HG03354 (cell line): ENCODE measurements around the gene DPEP2.
"Not testable (repeated sequence)": the region's sequence is repeated elsewhere in the genome, so short reads cannot be mapped to it uniquely, and the experiment has no call there.

ENCODE experiments used
- ATAC-seq: cut with Tn5 transposase; IDR thresholded peaks from one replicate; pipeline ENCODE4 v1.9.1; 2021; ENCODE audit warnings: mild to moderate bottlenecking; ENCODE audit not compliant: unreplicated experiment, poor library complexity, severe bottlenecking

The DPEP2 gene

DNA sequence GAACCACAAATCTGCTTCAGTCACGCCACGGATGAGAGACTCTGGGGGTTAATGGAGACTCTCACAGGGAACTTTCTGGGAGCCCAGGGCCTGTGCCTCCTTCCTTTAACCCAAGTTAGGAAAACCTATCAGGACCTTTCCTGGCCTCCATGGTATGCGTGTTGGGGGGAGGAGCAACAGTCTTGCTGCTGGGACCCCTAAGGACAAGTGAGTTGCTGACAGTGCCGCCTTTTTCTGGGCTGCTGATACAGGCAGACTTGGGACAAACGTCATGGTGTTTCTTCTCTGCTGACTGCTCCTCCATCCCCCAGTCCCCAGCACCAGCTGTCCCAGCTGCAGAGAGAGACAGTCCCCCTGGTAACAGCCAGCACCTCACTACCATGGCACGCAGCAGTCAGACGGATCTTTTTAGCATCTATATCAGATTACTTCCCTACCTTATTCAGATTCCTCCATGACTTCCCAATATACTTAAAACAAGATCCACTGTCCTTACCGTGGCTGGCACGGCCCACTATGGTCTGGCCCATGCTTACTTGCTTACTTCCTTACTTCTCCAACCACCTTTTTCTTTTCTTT, 10.0 kb upstream of the DPEP2 start:
- ATAC-seq: no peak

DNA sequence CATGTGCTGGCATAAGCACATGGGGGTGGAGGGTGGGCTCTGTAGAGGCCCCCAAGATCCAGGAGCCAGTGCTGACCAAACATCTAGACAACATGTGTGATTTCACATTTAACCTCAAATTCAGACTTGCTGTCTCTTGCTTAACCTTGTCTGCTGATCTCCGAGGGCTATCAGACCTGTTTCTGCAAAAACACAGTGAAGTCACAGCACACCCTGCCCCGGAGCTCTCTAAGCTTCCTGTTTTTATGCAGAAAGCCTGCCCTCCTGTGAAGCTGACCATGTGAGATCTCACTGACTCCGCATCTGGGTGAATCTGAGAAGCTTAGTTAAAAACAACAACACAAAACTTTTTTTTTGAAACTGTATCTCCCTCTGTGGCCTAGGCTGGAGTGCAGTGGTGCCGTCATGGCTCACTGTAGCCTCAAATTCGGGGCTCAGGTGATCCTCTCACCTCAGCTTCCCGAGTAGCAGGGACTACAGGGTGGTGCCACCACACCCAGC, 6.6 kb upstream of the DPEP2 start:
- ATAC-seq: no peak

DNA sequence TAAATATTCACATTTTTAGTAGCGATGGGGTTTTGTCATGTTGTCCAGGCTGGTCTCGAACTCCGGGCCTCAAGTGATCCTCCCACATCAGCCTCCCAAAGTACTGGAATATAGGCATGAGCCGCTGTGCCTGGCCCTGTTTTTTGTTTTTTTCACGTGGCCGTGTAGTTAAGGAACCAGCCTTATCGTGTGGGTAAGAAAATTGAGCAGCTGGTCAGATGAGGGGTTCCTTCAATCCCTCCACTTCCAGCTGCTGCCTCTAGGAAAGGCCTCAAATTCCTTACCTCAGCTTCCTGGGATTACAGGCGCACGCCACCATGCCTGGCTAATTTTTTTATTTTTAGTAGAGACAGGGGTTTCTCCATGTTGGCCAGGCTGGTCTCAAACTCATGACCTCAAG, 5.9 kb upstream of the DPEP2 start:
- no peak for ATAC-seq

- ATAC-seq: no peak
These were observed 3.7 kb upstream of the DPEP2 start for GRCh38 chr16:68003031-68003430.

DNA sequence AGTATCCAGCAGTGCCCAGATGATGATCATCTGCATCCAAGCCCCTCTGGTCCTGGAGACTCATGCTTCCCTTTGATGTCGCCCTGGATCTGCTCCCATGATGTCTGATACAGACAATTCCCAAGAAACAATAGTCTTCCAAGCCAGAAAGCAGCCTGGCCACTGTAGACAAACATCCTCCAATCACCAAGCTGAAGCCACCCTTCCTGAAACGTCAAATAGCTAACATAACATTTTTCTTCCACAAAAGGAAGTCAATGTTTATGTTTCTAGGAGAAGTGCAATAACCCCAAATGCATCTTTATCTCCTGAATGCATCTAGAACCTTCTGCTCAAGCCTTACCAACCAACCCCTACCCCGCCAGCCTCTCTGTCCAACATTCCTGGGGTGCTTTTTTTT, 1.2 kb upstream of the DPEP2 start:
- ATAC-seq: no peak

- ATAC-seq: no peak
These were observed 701 bp upstream of the DPEP2 start for GRCh38 chr16:67999985-68000384.

GRCh38 chr16:67998231-67998778, 979 bp downstream of the DPEP2 start:
- ATAC-seq: not testable (repeated sequence)

- ATAC-seq: no peak
These were observed 2.6 kb downstream of the DPEP2 start for GRCh38 chr16:67996666-67997065.

DNA sequence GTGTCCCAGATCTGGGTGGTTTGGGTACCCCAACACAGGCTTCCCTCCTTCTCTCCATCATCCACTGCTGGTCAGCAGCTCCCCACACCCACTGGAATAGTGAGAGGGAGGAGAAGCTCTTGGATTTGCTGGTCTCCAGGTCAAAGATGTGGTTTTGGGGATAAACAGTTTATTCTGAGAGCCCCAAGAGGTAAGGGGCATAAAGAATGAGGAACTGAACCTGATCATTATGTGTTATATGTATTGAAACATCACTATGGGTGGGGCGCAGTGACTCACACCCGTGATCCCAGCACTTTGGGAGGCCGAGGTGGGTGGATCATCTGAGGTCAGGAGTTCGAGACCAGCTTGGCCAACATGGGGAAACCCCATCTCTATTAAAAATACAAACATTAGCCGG, 3.9 kb downstream of the DPEP2 start:
- ATAC-seq: no peak

DNA sequence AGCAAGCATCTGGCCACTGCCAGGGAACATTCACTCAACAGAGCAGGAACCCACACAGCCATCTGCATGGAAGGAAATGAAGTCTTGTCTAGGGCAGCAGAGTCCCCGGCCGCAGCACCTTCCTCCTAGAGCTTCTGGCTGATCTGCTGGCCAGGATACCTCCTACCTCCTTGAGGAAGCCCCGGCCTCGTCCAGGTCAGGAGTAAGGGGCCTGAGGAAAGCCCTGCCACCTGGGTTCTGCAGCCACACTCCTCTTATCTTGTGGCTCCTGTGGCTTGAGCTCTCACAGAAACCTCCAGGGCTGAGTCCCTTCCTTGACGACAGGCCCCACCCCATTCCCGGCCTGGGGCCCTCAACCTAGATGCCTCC, 5.3 kb downstream of the DPEP2 start:
- not testable (repeated sequence) for ATAC-seq

DNA sequence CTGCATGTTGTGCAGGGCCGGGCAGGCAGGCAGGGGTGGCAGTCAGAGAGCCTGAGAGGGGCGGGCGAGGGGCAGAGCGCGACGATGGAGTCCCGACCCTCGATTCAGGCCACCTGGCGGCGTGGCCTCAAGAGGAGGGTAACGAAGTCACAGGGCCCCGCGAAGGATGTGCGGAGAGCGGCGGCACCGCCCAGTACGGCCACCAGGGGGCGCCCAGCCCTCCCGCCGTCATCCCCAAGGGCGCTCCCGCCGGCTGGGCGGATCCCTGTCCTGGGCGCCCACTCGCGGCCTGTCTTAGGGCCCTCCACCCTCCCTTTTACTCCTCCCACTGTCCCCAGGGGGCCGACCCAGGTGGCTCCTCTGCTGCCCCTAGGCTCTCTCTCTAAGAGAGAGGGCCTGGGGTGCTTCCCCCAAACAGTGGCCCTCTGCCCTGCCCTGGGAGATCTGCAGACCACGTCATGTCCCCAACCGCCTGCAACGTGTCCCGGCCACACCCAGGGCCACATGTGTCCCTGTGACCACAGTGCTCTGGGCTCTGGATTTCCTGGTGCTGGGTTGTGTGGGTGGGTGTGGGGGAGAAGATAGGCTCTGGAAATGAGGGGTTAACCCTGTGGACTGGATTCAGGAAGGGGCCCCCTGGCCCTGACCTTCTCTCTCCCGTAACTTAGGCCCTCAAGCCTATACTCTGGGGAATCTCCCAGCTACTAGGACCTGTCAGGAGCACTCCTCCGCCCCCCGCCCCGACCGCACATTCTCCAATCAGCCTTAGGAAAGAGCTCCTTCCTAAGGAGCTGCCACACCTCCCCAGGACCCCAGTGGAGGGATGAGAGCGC, 5.9 kb downstream of the DPEP2 start:
- ATAC-seq: peak; percentile 76

DNA sequence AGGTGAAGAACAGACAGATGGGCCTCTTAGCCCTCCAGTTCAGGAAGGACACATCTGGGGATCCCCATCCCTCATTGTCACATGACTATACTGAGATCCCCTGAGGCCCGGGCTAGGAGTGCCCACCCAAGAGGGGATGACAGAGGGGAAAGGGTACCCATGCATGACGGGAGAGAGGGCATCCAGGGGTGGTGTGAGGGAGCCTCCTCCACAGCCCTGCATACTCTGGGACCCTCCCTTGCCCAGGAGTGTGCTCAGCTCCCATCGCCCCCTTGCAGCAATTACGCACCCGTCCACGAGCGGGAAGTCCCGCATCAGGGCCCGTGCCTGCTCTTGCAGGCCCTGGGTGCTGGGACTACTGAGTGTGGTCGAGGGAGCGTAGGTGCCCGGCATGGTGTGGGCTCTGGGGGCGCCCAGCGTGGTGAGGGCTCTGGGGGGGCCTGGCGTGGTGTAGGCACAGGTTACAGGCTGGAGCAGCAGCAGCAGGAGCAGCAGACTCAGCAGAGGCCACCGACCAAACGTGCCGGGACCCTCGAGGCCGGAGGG, 6.5 kb downstream of the DPEP2 start:
- peak; percentile 10 for ATAC-seq

- no peak for ATAC-seq
These were observed 9.3 kb downstream of the DPEP2 start for GRCh38 chr16:67990018-67990386.

DNA sequence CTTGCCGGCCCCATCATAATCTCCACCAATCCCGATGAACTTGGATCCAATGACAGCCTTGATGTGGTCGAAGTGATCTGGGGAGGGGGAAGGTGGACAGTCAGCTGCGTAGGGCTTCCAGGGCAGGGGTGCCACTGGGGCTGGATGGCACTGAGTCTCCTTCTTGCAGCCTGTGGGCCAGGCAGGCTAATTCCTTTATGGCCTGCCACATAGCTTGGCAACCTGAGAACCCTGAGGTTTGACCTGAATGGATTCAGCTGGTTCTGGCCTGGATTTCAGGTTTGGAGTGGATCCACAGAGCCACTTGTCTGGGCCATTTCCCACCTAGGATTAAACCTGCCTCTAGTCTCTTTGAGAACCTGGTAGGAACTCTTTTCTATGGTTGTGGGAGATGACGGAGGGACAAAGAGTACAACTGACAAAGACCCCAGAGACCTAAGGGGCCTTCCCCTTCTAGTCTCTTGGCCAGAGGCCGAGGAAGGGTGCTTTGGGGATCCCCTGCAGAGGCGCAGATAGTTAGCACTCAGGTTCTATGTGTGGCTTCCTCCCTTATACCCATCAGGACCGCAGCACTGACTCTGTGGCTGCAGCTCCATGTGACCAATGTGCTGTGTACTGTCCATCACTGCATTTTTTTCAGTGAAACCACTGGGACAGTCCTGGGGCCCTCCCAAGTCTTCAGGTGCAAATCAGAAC, 9.8 kb downstream of the DPEP2 start:
- no peak for ATAC-seq

DNA sequence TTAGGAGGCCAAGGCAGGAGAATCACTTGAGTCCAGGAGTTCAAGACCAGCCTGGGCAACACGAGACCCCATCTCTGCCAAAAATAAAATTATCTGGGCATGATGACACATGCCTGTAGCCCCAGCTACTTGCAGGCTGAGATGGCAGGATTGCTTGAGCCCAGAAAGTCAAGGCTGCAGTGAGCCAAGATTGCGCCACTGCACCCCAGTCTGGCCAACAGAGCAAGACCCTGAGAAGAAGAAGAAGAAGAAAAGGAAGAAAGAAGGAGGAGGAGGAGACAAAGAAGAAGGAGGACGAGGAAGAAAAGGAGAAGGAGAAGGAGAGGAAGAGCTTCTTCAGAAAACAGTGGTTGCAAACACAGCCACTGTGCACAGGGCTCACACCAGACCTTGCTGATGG, 10.6 kb downstream of the DPEP2 start:
- no peak for ATAC-seq

DNA sequence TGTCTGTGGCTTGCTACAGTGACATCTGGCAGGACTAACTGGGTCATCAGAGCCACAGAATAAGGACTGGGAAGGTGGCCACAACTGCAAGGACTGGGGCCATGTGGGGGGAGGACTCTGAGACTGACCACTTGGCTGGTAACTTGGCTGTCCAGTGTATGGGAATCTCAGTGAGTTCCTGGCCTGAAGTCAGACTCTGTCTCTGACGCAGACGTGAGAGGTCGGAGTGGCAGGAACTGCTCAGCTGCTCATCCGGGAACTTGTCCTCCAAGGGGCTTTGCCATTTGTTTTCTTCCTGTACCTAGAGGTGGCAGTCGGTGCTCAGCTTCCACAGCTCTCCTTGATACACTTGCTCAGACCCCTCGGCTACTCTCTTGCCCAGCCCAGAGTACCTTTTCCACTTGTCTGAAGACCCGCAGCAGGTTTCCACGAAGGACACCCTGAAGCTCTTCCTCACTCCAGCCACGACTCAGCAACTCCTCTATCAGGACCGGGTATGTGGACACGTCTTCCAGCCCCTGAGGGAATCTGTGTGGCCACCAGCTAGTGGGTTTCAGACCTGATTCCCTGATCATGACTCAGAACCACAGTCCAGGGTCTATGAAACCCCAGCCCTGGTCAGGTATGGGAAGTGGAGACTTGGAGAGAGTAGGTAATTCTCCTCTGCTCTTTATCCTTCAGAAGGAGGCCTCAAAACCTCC, 11.7 kb downstream of the DPEP2 start:
- ATAC-seq: no peak

- no peak for ATAC-seq
These were observed 12.3 kb downstream of the DPEP2 start for GRCh38 chr16:67986949-67987348.

DNA sequence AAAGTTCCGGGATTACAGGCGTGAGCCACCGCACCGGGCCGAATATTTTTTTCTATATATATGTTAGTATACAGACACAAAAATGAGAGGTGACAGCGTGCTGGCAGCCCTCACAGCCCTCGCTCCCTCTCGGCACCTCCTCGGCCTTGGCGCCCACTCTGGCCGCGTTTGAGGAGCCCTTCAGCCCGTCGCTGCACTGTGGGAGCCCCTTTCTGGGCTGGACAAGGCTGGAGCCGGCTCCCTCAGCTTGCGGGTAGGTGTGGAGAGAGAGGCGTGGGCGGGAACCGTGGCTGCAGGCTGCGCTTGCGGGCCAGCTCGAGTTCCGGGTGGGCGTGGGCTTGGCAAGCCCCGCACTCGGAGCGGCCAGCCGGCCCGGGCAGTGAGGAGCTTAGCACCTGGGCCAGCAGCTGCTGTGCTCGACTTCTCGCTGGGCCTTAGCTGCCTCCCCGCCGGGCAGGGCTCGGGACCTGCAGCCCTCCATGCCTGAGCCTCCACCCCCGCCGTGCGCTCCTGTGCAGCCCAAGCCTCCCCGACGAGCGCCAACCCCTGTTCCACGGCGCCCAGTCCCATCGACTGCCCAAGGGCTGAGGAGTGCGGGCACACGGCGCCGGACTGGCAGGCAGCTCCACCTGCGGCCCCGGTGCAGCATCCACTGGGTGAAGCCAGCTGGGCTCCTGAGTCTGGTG, 17.1 kb downstream of the DPEP2 start:
- ATAC-seq: no peak

DNA sequence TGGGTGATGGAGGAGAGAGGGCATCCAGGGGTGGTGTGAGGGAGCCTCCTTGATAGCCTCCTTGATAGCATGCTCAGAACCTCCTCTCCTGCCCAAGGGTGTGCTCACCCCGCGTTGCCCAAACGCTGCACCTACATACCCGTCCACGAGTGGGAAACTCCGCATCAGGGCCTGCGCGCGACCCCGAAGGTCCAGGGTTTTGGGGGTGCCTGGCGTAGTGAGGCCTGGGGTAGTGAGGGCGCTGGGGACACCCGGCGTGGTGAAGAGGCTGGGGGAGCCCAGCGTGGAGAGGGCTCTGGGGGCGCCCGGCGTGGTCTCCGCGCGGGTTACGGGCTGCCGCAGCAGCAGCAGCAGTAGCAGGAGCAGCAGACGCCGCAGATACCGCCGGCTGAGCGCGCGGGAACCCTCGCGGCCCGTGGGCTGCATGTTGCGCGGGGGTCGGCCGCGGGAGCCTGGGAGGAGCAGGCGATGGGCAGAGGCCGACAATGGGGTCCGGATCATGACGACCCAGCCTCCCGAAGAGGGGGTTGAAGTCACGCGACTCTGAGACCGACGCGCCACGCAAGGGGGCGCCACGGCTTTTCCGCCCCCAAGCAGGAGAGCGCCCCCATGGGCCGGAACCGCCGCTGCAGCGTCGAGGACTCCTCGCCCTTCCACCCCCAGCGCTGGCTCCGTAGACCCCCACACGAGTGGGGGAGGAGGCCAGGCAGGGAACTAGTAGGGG, 19.2 kb downstream of the DPEP2 start, which contains the start of gene DPEP3:
Gene DPEP3, minus strand, starts transcription at position 545 of the 724 bp plus-strand sequence. Its CDS starts 119 bp downstream, at position 426.
- no peak for ATAC-seq
